HepG2 (cell line): ENCODE data around the gene NMBR. TPM values are rescaled to one million over a fixed set of nuclear protein-coding genes. Genes with fewer than 3 reads are reported as not detected.
A peak's percentile ranks its signal among the peaks of the same experiment; 100 is the strongest.

Experiments used
- BRD4 ChIP-seq: sonication (generic); formaldehyde crosslinking; IDR thresholded peaks from 2 replicates; pipeline ENCODE4 v1.4.0; 2020; ENCODE audit warnings: missing genetic modification reagents
- CHCHD3 ChIP-seq: sonication (generic); formaldehyde crosslinking; IDR thresholded peaks from 2 replicates; pipeline ENCODE4 v1.8.0; 2022; ENCODE audit warnings: mild to moderate bottlenecking, missing genetic modification reagents, moderate library complexity
- FOXK1 ChIP-seq: sonication (generic); formaldehyde crosslinking; IDR thresholded peaks from 2 replicates; pipeline ENCODE4 v1.4.0; 2020; ENCODE audit warnings: low read depth, missing genetic modification reagents, borderline replicate concordance
- GMEB1 ChIP-seq: sonication (generic); formaldehyde crosslinking; IDR thresholded peaks from 2 replicates; pipeline ENCODE4 v1.5.1; 2020; ENCODE audit warnings: missing genetic modification reagents, mild to moderate bottlenecking, borderline replicate concordance
- GPN1 ChIP-seq: sonication (generic); formaldehyde crosslinking; IDR thresholded peaks from 2 replicates; pipeline ENCODE4 v1.5.1; 2020; ENCODE audit warnings: missing genetic modification reagents, borderline replicate concordance
- KLF13 ChIP-seq: sonication (generic); formaldehyde crosslinking; IDR thresholded peaks from 2 replicates; pipeline ENCODE4 v1.4.0; 2020; ENCODE audit warnings: mild to moderate bottlenecking, missing genetic modification reagents
- MAFG ChIP-seq: sonication (generic); formaldehyde crosslinking; IDR thresholded peaks from 2 replicates; pipeline ENCODE4 v1.5.1; 2020; ENCODE audit warnings: mild to moderate bottlenecking, missing genetic modification reagents
- MIXL1 ChIP-seq: IDR thresholded peaks from 2 replicates; pipeline ENCODE4 v1.6.1; 2016
- PAXIP1 ChIP-seq: sonication (generic); formaldehyde crosslinking; conservative IDR thresholded peaks from 2 replicates; pipeline ENCODE4 v1.4.0; 2020; ENCODE audit warnings: mild to moderate bottlenecking, missing genetic modification reagents, moderate library complexity
- SMAD9 ChIP-seq: sonication (generic); formaldehyde crosslinking; IDR thresholded peaks from 2 replicates; pipeline ENCODE4 v1.5.1; 2020; ENCODE audit warnings: mild to moderate bottlenecking, missing genetic modification reagents
- TFE3 ChIP-seq: IDR thresholded peaks from 2 replicates; pipeline ENCODE4 v1.6.1; 2016
- THAP11 ChIP-seq: IDR thresholded peaks from 2 replicates; pipeline ENCODE4 v1.6.1; 2016; ENCODE audit warnings: missing biosample characterization, missing genetic modification reagents
- TP53 ChIP-seq: sonication (generic); formaldehyde crosslinking; conservative IDR thresholded peaks from 2 replicates; pipeline ENCODE4 v1.4.0; 2020; ENCODE audit warnings: missing genetic modification reagents
- U2AF2 ChIP-seq: fragments of 200-400 bp; formaldehyde crosslinking; IDR thresholded peaks from 2 replicates; pipeline ENCODE4 v1.6.1; 2017; ENCODE audit warnings: low read depth, mild to moderate bottlenecking, low read length
- YEATS4 ChIP-seq: sonication (generic); formaldehyde crosslinking; IDR thresholded peaks from 2 replicates; pipeline ENCODE4 v1.4.0; 2020; ENCODE audit warnings: missing genetic modification reagents, borderline replicate concordance
- ZNF225 ChIP-seq: sonication (generic); formaldehyde crosslinking; IDR thresholded peaks from 2 replicates; pipeline ENCODE4 v1.4.0; 2020; ENCODE audit warnings: mild to moderate bottlenecking, missing genetic modification reagents
- ZNF281 ChIP-seq: sonication (generic); formaldehyde crosslinking; IDR thresholded peaks from 2 replicates; pipeline ENCODE4 v1.4.0; 2020; ENCODE audit warnings: missing genetic modification reagents, borderline replicate concordance
- ZNF720 ChIP-seq: sonication (generic); formaldehyde crosslinking; IDR thresholded peaks from 2 replicates; pipeline ENCODE4 v1.4.0; 2020; ENCODE audit warnings: missing genetic modification reagents
- polyA plus RNA-seq, 8 experiments: library from polyadenylated mRNA; depleted of rRNA in 3 of 8; stranded (reverse) in 7 of 8; unstranded in 1 of 8; fragments of >200 nt; fragmentation: Illumina TruSeq in 4 of 8; extraction: Trizol in 4 of 8; gene quantifications; 2 replicates each; pipeline versions ENCODE4 v1.2.1 to v1.2.3, GENCODE V29; 2011 to 2016; ENCODE audit warnings: low read depth in 4 of 8, missing spikeins in 1 of 8, mixed read lengths in 1 of 8; ENCODE audit not compliant: insufficient read depth in 1 of 8
- total RNA-seq, 5 experiments: library from RNA; depleted of rRNA; stranded (reverse); fragments of >200 nt; fragmentation: Illumina TruSeq; extraction: Trizol; gene quantifications; 2 replicates each; pipeline ENCODE4 v1.2.3, GENCODE V29; 2016; ENCODE audit warnings: low read depth in 1 of 5

Gene NMBR
- total and polyA plus RNA-seq, 2 of the 13 experiments (the other 11 are each of a cell fraction or from before 2014, with no cell fraction given) = not detected

GRCh38 chr6:142146828-142147662 is at the start of gene NMBR, which contains the start of gene VTA1 (continued):
- peak; percentile 79; the same call in 1 of the 2 replicates for TF ChIP-seq ZNF281
- TF ChIP-seq SMAD9 (CRISPR knock-in tag) = 0 out of 2 replicates have a peak, but pooled peaks have one; percentile 27
- TF ChIP-seq ZNF720 (CRISPR knock-in tag) = no peak; the same call in 1 of the 2 replicates
- peak; percentile 95; the same call in 1 of the 2 replicates for TF ChIP-seq KLF13 (CRISPR knock-in tag)
- peak; percentile 82; the same call in 1 of the 2 replicates for TF ChIP-seq U2AF2
- peak; percentile 96 for TF ChIP-seq YEATS4
- peak; percentile 90 for TF ChIP-seq FOXK1 (CRISPR knock-in tag)
- TF ChIP-seq ZNF225 (CRISPR knock-in tag) = peak; percentile 98
- peak; percentile 96 for TF ChIP-seq THAP11
- peak; percentile 87; the same call in 1 of the 2 replicates for TF ChIP-seq TFE3 (CRISPR knock-in tag)
- TF ChIP-seq MIXL1 (CRISPR knock-in tag) = peak; percentile 95
- peak; percentile 75; the same call in 1 of the 2 replicates for TF ChIP-seq GPN1 (CRISPR knock-in tag)
- TF ChIP-seq BRD4 = peak; percentile 92; the same call in 1 of the 2 replicates
- peak; percentile 83; the same call in 1 of the 2 replicates for TF ChIP-seq CHCHD3 (CRISPR knock-in tag)
- peak; percentile 83 for TF ChIP-seq PAXIP1
- TF ChIP-seq MAFG (CRISPR knock-in tag) = no peak
- peak; percentile 98 for TF ChIP-seq GMEB1 (CRISPR knock-in tag)
- peak; percentile 51; the same call in 1 of the 2 replicates for TF ChIP-seq TP53 (CRISPR knock-in tag)
